H9 (cell line): ENCODE results near the gene LPP. TPM values are rescaled to one million over a fixed set of nuclear protein-coding genes. Genes with fewer than 3 reads are reported as not detected.

ENCODE experiments used
- DNase-seq: peaks from one replicate; pipeline ENCODE4 v3.0.0-alpha.2; 2017
- H2AFZ ChIP-seq: one replicate; pipeline ENCODE4 v1.6.1; 2013; ENCODE audit warnings: mild to moderate bottlenecking, low read length, control low read depth, moderate library complexity
- H2AK5ac ChIP-seq: 2 replicates; pipeline ENCODE4 v1.6.1; 2013; ENCODE audit warnings: low read length, control low read depth, mixed read lengths; ENCODE audit not compliant: insufficient read length
- H2BK120ac ChIP-seq: one replicate; pipeline ENCODE4 v1.6.1; 2013; ENCODE audit warnings: low read depth, mild to moderate bottlenecking, low read length, control low read depth, inconsistent platforms; ENCODE audit not compliant: poor library complexity, severe bottlenecking
- H2BK12ac ChIP-seq: 2 replicates; pipeline ENCODE4 v1.6.1; 2013; ENCODE audit warnings: low read length, control low read depth, mixed read lengths, low read depth; ENCODE audit not compliant: insufficient read length
- H2BK15ac ChIP-seq: 2 replicates; pipeline ENCODE4 v1.6.1; 2013; ENCODE audit warnings: low read depth, low read length, control low read depth
- H2BK20ac ChIP-seq: one replicate; pipeline ENCODE4 v1.6.1; 2013; ENCODE audit warnings: low read depth, mild to moderate bottlenecking, low read length, control low read depth, inconsistent platforms; ENCODE audit not compliant: poor library complexity, severe bottlenecking
- H2BK5ac ChIP-seq: 2 replicates; pipeline ENCODE4 v1.6.1; 2013; ENCODE audit warnings: low read length, control low read depth, mixed read lengths; ENCODE audit not compliant: insufficient read length
- H3K14ac ChIP-seq: 2 replicates; pipeline ENCODE4 v1.6.1; 2013; ENCODE audit warnings: low read length, control low read depth; ENCODE audit not compliant: insufficient read depth
- H3K18ac ChIP-seq: 2 replicates; pipeline ENCODE4 v1.6.1; 2013; ENCODE audit warnings: low read depth, mild to moderate bottlenecking, mixed read lengths, low read length, control low read depth; ENCODE audit not compliant: insufficient read length
- H3K23ac ChIP-seq: 2 replicates; pipeline ENCODE4 v1.6.1; 2013; ENCODE audit warnings: low read length, control low read depth, mixed read lengths, low read depth; ENCODE audit not compliant: insufficient read length
- H3K23me2 ChIP-seq: 2 replicates; pipeline ENCODE4 v1.6.1; 2013; ENCODE audit warnings: low read depth, mild to moderate bottlenecking, mixed read lengths, low read length, control low read depth; ENCODE audit not compliant: insufficient read length, poor library complexity, severe bottlenecking
- H3K27ac ChIP-seq: 2 replicates; pipeline ENCODE4 v1.5.1; 2013; ENCODE audit warnings: low read length, control low read depth, mixed read lengths, low read depth; ENCODE audit not compliant: insufficient read length
- H3K27me3 ChIP-seq: 2 replicates; pipeline ENCODE4 v1.6.1; 2013; ENCODE audit warnings: low read length, control low read depth, inconsistent platforms; ENCODE audit not compliant: insufficient read depth
- H3K4ac ChIP-seq: 2 replicates; pipeline ENCODE4 v1.6.1; 2013; ENCODE audit warnings: low read depth, mild to moderate bottlenecking, control low read depth, inconsistent platforms, low read length, moderate library complexity
- H3K4me1 ChIP-seq: 2 replicates; pipeline ENCODE4 v1.6.1; 2013; ENCODE audit warnings: low read length, control low read depth, inconsistent platforms; ENCODE audit not compliant: insufficient read depth
- H3K4me2 ChIP-seq: 2 replicates; pipeline ENCODE4 v1.6.1; 2013; ENCODE audit warnings: low read length, control low read depth, mixed read lengths; ENCODE audit not compliant: insufficient read length, insufficient read depth
- H3K56ac ChIP-seq: 2 replicates; pipeline ENCODE4 v1.6.1; 2013; ENCODE audit warnings: low read depth, mild to moderate bottlenecking, mixed read lengths, low read length, control low read depth; ENCODE audit not compliant: insufficient read length
- H3K79me1 ChIP-seq: 2 replicates; pipeline ENCODE4 v1.6.1; 2013; ENCODE audit warnings: low read depth, mild to moderate bottlenecking, moderate library complexity, low read length, control low read depth, inconsistent platforms; ENCODE audit not compliant: insufficient read depth, poor library complexity, severe bottlenecking
- H3K79me2 ChIP-seq: 2 replicates; pipeline ENCODE4 v1.6.1; 2013; ENCODE audit warnings: low read length, control low read depth, inconsistent platforms; ENCODE audit not compliant: insufficient read depth
- H3K9ac ChIP-seq: 2 replicates; pipeline ENCODE4 v1.6.1; 2013; ENCODE audit warnings: low read length, control low read depth, mixed read lengths; ENCODE audit not compliant: insufficient read length; ENCODE audit errors: extremely low read depth
- H3K9me3 ChIP-seq: one replicate; pipeline ENCODE4 v1.6.1; 2013; ENCODE audit warnings: low read depth, low read length, inconsistent platforms; ENCODE audit not compliant: control insufficient read depth
- H3T11ph ChIP-seq: one replicate; pipeline ENCODE4 v1.6.1; 2013; ENCODE audit warnings: mild to moderate bottlenecking, low read length, control low read depth, inconsistent platforms
- H4K20me1 ChIP-seq: one replicate; pipeline ENCODE4 v1.6.1; 2013; ENCODE audit not compliant: control insufficient read depth, insufficient read length, insufficient read depth
- H4K5ac ChIP-seq: 2 replicates; pipeline ENCODE4 v1.6.1; 2013; ENCODE audit warnings: low read depth, mild to moderate bottlenecking, mixed read lengths, low read length, control low read depth; ENCODE audit not compliant: insufficient read length
- H4K8ac ChIP-seq: replicated peaks from 2 replicates; pipeline ENCODE4 v1.6.1; 2013; ENCODE audit warnings: low read length, control low read depth, mixed read lengths, low read depth; ENCODE audit not compliant: insufficient read length
- H4K91ac ChIP-seq: 2 replicates; pipeline ENCODE4 v1.6.1; 2013; ENCODE audit warnings: low read depth, mild to moderate bottlenecking, moderate library complexity, mixed read lengths, low read length, control low read depth; ENCODE audit not compliant: insufficient read length
- H3K27ac Mint-ChIP-seq, 3 experiments: 2 replicates in 2 of 3; 3 replicates in 1 of 3; pipeline ENCODE4 v1.8.0; 2020 to 2021; ENCODE audit warnings: mixed read lengths in 3 of 3, mild to moderate bottlenecking in 1 of 3, moderate library complexity in 1 of 3
- H3K27me3 Mint-ChIP-seq: 2 replicates; pipeline ENCODE4 v1.8.0; 2021; ENCODE audit warnings: low read depth, mild to moderate bottlenecking, moderate library complexity, mixed read lengths
- H3K36me3 Mint-ChIP-seq, 3 experiments: 2 replicates in 2 of 3; 3 replicates in 1 of 3; pipeline ENCODE4 v1.8.0; 2020 to 2021; ENCODE audit warnings: low read depth in 3 of 3, mixed read lengths in 3 of 3; ENCODE audit not compliant: insufficient read depth in 1 of 3
- H3K4me1 Mint-ChIP-seq, 2 experiments: 2 replicates each; pipeline ENCODE4 v1.8.0; 2020; ENCODE audit warnings: mixed read lengths in 2 of 2
- H3K4me3 Mint-ChIP-seq, 2 experiments: 2 replicates in 1 of 2; 3 replicates in 1 of 2; pipeline ENCODE4 v1.8.0; 2020 to 2021; ENCODE audit warnings: mild to moderate bottlenecking in 2 of 2, mixed read lengths in 2 of 2, moderate library complexity in 1 of 2
- H3K9me3 Mint-ChIP-seq, 2 experiments: 2 replicates in 1 of 2; 3 replicates in 1 of 2; pipeline ENCODE4 v1.8.0; 2020; ENCODE audit warnings: mild to moderate bottlenecking in 2 of 2, mixed read lengths in 2 of 2, moderate library complexity in 1 of 2
- WGBS: extraction: QIAGEN DNeasy Blood & Tissue Kit; methylation state at CpG from one replicate; pipeline ENCODE4 v1.1.7; 2013; ENCODE audit warnings: missing lambda C conversion rate, low lambda C conversion rate, mixed read lengths; ENCODE audit not compliant: insufficient read length; ENCODE audit errors: extremely low coverage; 5-methylcytosine and 5-hydroxymethylcytosine counted together
- total RNA-seq: library from RNA; stranded (reverse); gene quantifications from 2 replicates; pipeline ENCODE4 v1.2.1, GENCODE V29; 2021
- TF ChIP-seq, protein P1 (sequence below): fragments of 200-600 bp; sonication (generic); conservative IDR thresholded peaks from 3 replicates; pipeline ENCODE4 v1.8.0; 2021; ENCODE audit warnings: antibody characterized with exemption, mild to moderate bottlenecking

Gene LPP
- total RNA-seq, 1 experiment from 2014 or later: 64.6 TPM

DNA sequence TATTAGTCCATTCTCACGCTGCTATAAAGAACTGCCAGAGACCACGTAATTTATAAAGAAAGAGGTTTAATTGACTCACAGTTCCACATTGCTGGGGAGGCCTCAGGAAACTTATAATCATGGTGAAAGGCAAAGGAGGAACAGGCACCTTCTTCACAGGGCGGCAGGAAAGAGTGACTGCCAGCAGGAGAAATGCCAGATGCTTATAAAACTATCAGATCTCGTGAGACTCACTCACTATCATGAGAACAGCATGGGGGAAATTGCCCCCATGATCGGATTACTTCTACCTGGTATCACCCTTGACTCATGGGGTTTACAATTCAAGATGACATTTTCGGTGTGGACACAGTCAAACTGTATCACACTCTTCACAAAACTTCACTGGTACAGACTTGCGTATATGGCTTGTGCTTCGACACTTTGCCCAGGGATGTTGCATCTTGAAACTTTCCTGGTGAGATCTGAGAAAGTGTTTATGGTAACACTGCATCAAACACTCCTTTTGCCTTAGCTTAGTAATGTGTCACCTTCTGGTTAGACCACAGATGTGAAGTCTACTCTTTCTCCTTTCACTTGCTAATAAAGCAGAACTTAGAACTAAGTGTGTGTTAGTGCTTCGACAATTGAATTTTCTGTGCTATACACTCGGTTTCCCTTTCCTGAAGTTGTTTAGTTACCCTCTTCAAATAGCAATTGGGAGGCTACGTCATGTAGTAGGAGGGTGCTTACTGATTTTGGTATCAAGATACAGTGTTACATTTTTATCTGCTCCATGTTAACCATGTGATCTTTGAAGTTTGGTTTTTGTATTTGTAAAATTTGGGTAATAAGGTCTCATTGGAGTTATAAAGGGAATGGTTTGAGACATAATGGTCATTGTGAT lies 185.7 kb downstream of the LPP start:
- H3K9ac ChIP-seq: no peak overlapping the region

More for the DNA sequence above, 185.7 kb downstream of the LPP start:
- Histone ChIP-seq H4K5ac (no peak overlapping the region), H2AK5ac (no peak overlapping the region), H2BK120ac (no peak overlapping the region), H3K18ac (no peak overlapping the region), H3K27me3 (no peaks in the 10 kb centered on the region), H3K23me2 (no peaks in the 10 kb centered on the region), H2BK12ac (no peak overlapping the region), H3K9me3 (no peaks in the 10 kb centered on the region), H3K4me1 (no peaks in the 10 kb centered on the region), H3K4me2 (no peak overlapping the region), H3T11ph (no peak overlapping the region), H4K20me1 (no peaks in the 10 kb centered on the region), H3K23ac (no peak overlapping the region), H4K91ac (no peak overlapping the region), H3K56ac (no peak overlapping the region), H3K27ac (no peak overlapping the region), H3K79me2 (peaks cover 2% of the 10 kb centered on the region; the same call in 1 of the 2 replicates), H4K8ac (no peak overlapping the region), H3K14ac (no peak overlapping the region), H2BK20ac (no peak overlapping the region), H2AFZ (no peak overlapping the region), H2BK15ac (no peak overlapping the region), H3K79me1 (no peaks in the 10 kb centered on the region), H3K4ac (no peak overlapping the region), H2BK5ac (no peak overlapping the region)
- Mint-ChIP-seq H3K4me3 (no peak overlapping the region), H3K27ac (no peak overlapping the region), H3K27me3 (no peaks in the 10 kb centered on the region), H3K4me1 (peaks cover 11 to 13% of the 10 kb centered on the region in 2 experiments), H3K36me3 (no peaks in the 10 kb centered on the region), H3K9me3 (no peaks in the 10 kb centered on the region)
- no CpG with 5 or more reads among the region's 11 CpGs for WGBS
- TF ChIP-seq, protein P1, sequence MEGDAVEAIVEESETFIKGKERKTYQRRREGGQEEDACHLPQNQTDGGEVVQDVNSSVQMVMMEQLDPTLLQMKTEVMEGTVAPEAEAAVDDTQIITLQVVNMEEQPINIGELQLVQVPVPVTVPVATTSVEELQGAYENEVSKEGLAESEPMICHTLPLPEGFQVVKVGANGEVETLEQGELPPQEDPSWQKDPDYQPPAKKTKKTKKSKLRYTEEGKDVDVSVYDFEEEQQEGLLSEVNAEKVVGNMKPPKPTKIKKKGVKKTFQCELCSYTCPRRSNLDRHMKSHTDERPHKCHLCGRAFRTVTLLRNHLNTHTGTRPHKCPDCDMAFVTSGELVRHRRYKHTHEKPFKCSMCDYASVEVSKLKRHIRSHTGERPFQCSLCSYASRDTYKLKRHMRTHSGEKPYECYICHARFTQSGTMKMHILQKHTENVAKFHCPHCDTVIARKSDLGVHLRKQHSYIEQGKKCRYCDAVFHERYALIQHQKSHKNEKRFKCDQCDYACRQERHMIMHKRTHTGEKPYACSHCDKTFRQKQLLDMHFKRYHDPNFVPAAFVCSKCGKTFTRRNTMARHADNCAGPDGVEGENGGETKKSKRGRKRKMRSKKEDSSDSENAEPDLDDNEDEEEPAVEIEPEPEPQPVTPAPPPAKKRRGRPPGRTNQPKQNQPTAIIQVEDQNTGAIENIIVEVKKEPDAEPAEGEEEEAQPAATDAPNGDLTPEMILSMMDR: no peak
- no peak for DNase-seq
